ENCODE results near the gene RRBP1. TPM values are rescaled to one million over a fixed set of nuclear protein-coding genes. Genes with fewer than 3 reads are reported as not detected.

The RRBP1 gene
- total RNA-seq, 2 experiments from 2014 or later: 26.4 to 27.2 TPM

DNA sequence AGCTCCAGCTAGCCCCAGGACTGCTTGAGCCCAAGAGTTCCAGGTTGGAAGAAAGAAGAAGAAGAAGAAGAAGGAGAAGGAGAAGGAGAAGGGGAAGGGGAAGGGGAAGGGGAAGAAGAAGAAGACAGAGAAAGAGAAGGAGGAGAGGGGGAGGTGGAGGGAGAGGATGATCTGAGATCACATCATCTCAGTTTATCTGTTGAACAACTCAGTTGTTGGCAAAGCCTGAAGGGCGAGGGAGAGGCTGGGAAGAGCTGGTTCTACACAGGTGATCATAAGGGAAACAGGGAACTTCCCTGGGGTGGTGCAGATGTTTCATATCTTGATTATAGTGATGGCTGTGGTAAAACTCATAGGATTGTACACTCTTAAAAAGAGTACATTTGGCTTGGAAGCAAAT, 3.1 kb upstream of the RRBP1 start:
- peaks cover 16% of the 10 kb centered on the region for H3K4me1 Mint-ChIP-seq (ENCODE audit: low read depth)
- Histone ChIP-seq H3K36me3 (ENCODE audit: insufficient read depth, low read length) (no peaks in the 10 kb centered on the region), H3K27ac (ENCODE audit: low read depth in 1 of 2, low read length in 2 of 2) (no peak overlapping the region), H3K4me1 (ENCODE audit: insufficient read depth, low read length) (peaks cover 15% of the 10 kb centered on the region), H3K4me3 (ENCODE audit: low read length) (no peak overlapping the region), H3K9me3 (ENCODE audit: control insufficient read depth in 1 of 2, insufficient read depth in 1 of 2, low read length in 2 of 2) (peaks cover 0 to 4% of the 10 kb centered on the region in 2 experiments), H3K27me3 (ENCODE audit: control insufficient read depth in 1 of 2, insufficient read depth in 2 of 2, low read length in 2 of 2) (peaks cover 20 to 38% of the 10 kb centered on the region in 2 experiments)
- ChIA-PET POLR2A (no interaction called here), CTCF (no interaction called here)
- H3K27me3 Mint-ChIP-seq: peaks cover 49% of the 10 kb centered on the region
- H3K9me3 Mint-ChIP-seq: no peaks in the 10 kb centered on the region
- TF ChIP-seq, protein P1, sequence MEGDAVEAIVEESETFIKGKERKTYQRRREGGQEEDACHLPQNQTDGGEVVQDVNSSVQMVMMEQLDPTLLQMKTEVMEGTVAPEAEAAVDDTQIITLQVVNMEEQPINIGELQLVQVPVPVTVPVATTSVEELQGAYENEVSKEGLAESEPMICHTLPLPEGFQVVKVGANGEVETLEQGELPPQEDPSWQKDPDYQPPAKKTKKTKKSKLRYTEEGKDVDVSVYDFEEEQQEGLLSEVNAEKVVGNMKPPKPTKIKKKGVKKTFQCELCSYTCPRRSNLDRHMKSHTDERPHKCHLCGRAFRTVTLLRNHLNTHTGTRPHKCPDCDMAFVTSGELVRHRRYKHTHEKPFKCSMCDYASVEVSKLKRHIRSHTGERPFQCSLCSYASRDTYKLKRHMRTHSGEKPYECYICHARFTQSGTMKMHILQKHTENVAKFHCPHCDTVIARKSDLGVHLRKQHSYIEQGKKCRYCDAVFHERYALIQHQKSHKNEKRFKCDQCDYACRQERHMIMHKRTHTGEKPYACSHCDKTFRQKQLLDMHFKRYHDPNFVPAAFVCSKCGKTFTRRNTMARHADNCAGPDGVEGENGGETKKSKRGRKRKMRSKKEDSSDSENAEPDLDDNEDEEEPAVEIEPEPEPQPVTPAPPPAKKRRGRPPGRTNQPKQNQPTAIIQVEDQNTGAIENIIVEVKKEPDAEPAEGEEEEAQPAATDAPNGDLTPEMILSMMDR (IDR thresholded peaks at IDR 0.05): no peak
- intact Hi-C loops (cut with DNase I, micrococcal nuclease): loop anchor here (2.0 to 10.0 kb wide), 5 partner anchors 180 to 1110 kb away; partner anchors contain the start of genes KIF16B (in 1 of the 2), SEC23B (in 1 of the 2) and SMIM26 (in 1 of the 2)
- DNase-seq: no peak
- no peak overlapping the region for H3K27ac Mint-ChIP-seq
- no peak for ATAC-seq (ENCODE audit: poor library complexity)
- no peak overlapping the region for H3K4me3 Mint-ChIP-seq
- peaks cover 6% of the 10 kb centered on the region for H3K36me3 Mint-ChIP-seq (ENCODE audit: low read depth)

DNA sequence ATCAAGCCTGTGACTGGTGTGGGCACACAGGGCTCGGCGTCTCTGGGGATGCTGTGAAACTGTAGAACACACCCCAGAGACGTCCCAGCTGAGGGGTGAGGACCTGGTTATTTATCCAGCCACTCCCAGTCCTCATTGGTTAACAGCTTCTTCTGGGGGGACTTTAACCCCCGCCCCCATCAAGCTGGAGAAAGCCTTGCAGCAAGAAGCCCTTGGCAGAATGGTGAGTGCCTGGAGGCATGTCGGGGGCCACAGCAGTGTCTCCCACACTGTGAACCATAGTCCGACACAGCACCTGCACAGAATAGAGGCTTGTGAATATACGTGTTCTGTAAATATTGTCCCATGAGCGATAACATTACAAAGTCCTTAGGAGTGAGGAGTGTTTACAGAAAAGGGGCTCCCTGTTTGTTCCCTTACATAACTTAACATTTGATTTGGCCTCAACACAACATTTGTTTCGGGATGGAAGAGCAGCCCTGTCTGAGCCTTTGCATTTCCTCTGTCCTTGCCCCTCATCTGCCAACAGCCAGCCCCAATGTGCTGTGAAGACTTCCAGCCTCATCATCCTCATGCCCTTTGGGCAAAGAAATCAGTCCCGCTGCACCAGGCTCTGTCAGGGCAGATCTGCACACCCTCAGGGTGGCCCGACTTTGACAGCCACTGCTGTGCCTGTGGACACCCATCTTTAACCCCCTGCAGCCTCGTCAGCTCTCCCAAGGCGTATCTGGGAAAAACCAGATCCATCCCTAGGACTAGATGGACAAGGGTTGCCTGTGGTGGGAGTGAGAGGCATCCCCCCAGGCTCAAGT, 2.2 kb upstream of the RRBP1 start:
- H3K27me3 ChIP-seq (ENCODE audit: control insufficient read depth in 1 of 2, insufficient read depth in 2 of 2, low read length in 2 of 2): peaks cover 20 to 36% of the 10 kb centered on the region in 2 experiments
- intact Hi-C loops (cut with DNase I, micrococcal nuclease): loop anchor here (2.0 to 10.0 kb wide), 9 partner anchors 72 to 1109 kb away; partner anchors contain the start of genes KAT14 (in 1 of the 2), KIF16B (in 1 of the 2), PET117 (in 1 of the 2) and SEC23B (in 1 of the 2)
- Mint-ChIP-seq H3K4me1 (ENCODE audit: low read depth) (peaks cover 25% of the 10 kb centered on the region), H3K27ac (no peak overlapping the region), H3K36me3 (ENCODE audit: low read depth) (peaks cover 15% of the 10 kb centered on the region), H3K4me3 (peak overlapping the region; percentile 86), H3K9me3 (no peaks in the 10 kb centered on the region), H3K27me3 (peaks cover 43% of the 10 kb centered on the region)
- TF ChIP-seq, protein P1 (IDR thresholded peaks at IDR 0.05): no peak
- no peak overlapping the region for H3K27ac ChIP-seq (ENCODE audit: low read depth in 1 of 2, low read length in 2 of 2)
- H3K9me3 ChIP-seq (ENCODE audit: control insufficient read depth in 1 of 2, insufficient read depth in 1 of 2, low read length in 2 of 2): no peaks in the 10 kb centered on the region
- no peaks in the 10 kb centered on the region for H3K36me3 ChIP-seq (ENCODE audit: insufficient read depth, low read length)
- no peak overlapping the region for H3K4me3 ChIP-seq (ENCODE audit: low read length)
- POLR2A ChIA-PET: interaction anchor here (0.6 to 3.1 kb wide), 2 partner anchors 173 to 185 kb away, joined by 3 to 27 read pairs; no protein-coding TSS in a partner anchor
- CTCF ChIA-PET: no interaction called here
- H3K4me1 ChIP-seq (ENCODE audit: insufficient read depth, low read length): peaks cover 20% of the 10 kb centered on the region
- DNase-seq (peak in 1 of 14 experiments; percentile 16), ATAC-seq (ENCODE audit: poor library complexity) (no peak)

DNA sequence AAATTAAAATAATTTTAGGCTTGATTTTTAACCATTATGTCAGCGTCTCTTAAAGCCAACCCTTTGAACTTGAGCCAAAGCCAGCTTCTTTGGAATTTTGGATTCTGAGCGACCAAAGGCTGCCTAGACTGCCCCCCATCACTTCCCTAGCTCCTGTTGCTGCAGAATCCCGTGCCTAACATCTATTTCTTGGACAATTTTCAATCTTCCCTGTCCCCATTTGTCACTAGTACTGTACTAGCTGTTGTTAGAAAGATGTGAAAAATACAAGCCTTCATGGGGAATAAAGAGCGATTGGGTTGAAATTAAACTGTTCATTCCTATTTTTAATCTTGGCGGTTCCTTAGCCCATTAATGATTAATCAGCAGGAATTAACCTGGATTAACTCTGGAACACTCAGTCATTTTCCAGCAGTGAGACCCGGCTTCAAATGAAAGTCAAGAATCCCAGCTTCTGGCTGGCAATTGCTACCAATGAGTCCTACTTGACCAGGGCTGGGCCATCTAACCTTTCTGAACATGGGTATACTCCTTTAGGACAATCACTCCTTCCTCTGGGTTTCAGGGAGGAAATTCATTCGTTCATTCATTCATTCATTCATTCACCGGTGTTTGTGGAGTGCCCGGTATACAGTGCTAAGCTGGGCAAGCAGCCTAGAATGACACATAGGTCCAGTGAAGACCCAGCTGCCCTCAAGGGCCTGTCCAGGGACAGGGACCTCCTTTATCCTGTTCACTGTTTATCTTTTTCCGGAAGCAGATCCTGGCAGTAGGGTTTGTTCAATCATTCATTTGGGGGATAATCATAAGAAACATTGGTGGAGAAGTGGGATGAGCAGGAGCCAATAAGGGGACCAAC, 1.4 kb upstream of the RRBP1 start:
- Histone ChIP-seq H3K27me3 (ENCODE audit: control insufficient read depth in 1 of 2, insufficient read depth in 2 of 2, low read length in 2 of 2) (peaks cover 15 to 28% of the 10 kb centered on the region in 2 experiments), H3K4me3 (ENCODE audit: low read length) (peak overlapping the region; percentile 76), H3K36me3 (ENCODE audit: insufficient read depth, low read length) (no peaks in the 10 kb centered on the region), H3K9me3 (ENCODE audit: control insufficient read depth in 1 of 2, insufficient read depth in 1 of 2, low read length in 2 of 2) (no peaks in the 10 kb centered on the region), H3K4me1 (ENCODE audit: insufficient read depth, low read length) (peaks cover 20% of the 10 kb centered on the region), H3K27ac (ENCODE audit: low read depth in 1 of 2, low read length in 2 of 2) (no peak overlapping the region)
- H3K36me3 Mint-ChIP-seq (ENCODE audit: low read depth): peaks cover 15% of the 10 kb centered on the region
- intact Hi-C loops (cut with DNase I, micrococcal nuclease): loop anchor here (2.0 to 10.0 kb wide), 10 partner anchors 71 to 1109 kb away; partner anchors contain the start of genes KAT14 (in 1 of the 2), KIF16B (in 1 of the 2), MGME1 (in 1 of the 2) and PET117 (in 1 of the 2)
- H3K27ac Mint-ChIP-seq: peak overlapping the region; percentile 31
- no peak for DNase-seq
- peaks cover 26% of the 10 kb centered on the region for H3K4me1 Mint-ChIP-seq (ENCODE audit: low read depth)
- peak overlapping the region; percentile 93 for H3K4me3 Mint-ChIP-seq
- ATAC-seq (ENCODE audit: poor library complexity): no peak
- ChIA-PET CTCF (interaction anchor here (0.6 to 2.3 kb wide), 23 partner anchors 8 to 604 kb away, joined by 3 to 14 read pairs (median 5); partner anchors contain the start of genes BANF2, BFSP1, DSTN and MGME1), POLR2A (interaction anchor here (0.6 to 3.1 kb wide), 22 partner anchors 8 to 824 kb away, joined by 3 to 61 read pairs (median 7); partner anchors contain the start of genes BFSP1, DSTN, DZANK1 and KAT14)
- H3K27me3 Mint-ChIP-seq: peaks cover 39% of the 10 kb centered on the region
- TF ChIP-seq, protein P1 (IDR thresholded peaks at IDR 0.05): no peak
- H3K9me3 Mint-ChIP-seq: no peaks in the 10 kb centered on the region
